Gastrocnemius medialis (tissue), 4 donors: ENCODE measurements around the gene PYY.

ENCODE experiments used
- POLR2A ChIP-seq, 2 donors: fragments of 450-650 bp; IDR thresholded peaks; one replicate each; pipeline ENCODE4 v1.6.1; 2017; ENCODE audit warnings: antibody characterized with exemption in 2 of 2, mild to moderate bottlenecking in 2 of 2, moderate library complexity in 2 of 2
- TF ChIP-seq, protein P1 (sequence below), 5 experiments: fragments of 450-650 bp in 3 of 5; fragments of 200-600 bp in 2 of 5; sonication (generic) in 2 of 5; IDR thresholded peaks in 4 of 5; conservative IDR thresholded peaks in 1 of 5; 1 replicate in 4 of 5; 2 replicates in 1 of 5; pipeline ENCODE4 v1.5.1; 2016 to 2019; ENCODE audit warnings: antibody characterized with exemption in 5 of 5, mild to moderate bottlenecking in 3 of 5, moderate library complexity in 3 of 5

- TF ChIP-seq, protein P1, sequence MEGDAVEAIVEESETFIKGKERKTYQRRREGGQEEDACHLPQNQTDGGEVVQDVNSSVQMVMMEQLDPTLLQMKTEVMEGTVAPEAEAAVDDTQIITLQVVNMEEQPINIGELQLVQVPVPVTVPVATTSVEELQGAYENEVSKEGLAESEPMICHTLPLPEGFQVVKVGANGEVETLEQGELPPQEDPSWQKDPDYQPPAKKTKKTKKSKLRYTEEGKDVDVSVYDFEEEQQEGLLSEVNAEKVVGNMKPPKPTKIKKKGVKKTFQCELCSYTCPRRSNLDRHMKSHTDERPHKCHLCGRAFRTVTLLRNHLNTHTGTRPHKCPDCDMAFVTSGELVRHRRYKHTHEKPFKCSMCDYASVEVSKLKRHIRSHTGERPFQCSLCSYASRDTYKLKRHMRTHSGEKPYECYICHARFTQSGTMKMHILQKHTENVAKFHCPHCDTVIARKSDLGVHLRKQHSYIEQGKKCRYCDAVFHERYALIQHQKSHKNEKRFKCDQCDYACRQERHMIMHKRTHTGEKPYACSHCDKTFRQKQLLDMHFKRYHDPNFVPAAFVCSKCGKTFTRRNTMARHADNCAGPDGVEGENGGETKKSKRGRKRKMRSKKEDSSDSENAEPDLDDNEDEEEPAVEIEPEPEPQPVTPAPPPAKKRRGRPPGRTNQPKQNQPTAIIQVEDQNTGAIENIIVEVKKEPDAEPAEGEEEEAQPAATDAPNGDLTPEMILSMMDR (IDR thresholded peaks at IDR 0.05 in 4 of 5, conservative IDR thresholded peaks at IDR 0.05 in 1 of 5) = no peak
- TF ChIP-seq POLR2A (IDR thresholded peaks at IDR 0.05) = no peak
Measured at GRCh38 chr17:43951750-43952149, 2.0 kb downstream of the PYY start.
